ENCODE measurements around the gene LARP4B. TPM values are rescaled to one million over a fixed set of nuclear protein-coding genes. Genes with fewer than 3 reads are reported as not detected.

The LARP4B gene
- polyA plus RNA-seq, 2 of the 4 experiments (the other 2 are of a cell fraction), result 25.5 to 54.2 TPM

GRCh38 chr10:810351-810846, 121.1 kb downstream of the LARP4B start:
- ATAC-seq (peak in 1 of 2 experiments; percentile 48; a peak in 2 of 6 replicates), DNase-seq (ENCODE audit: low read depth in 1 of 2, low spot score in 1 of 2) (no peak), FAIRE-seq (no peak)
- Histone ChIP-seq H3K9me3 (no peaks in the 10 kb centered on the region), H3K27ac (no peak overlapping the region), H3K4me3 (no peak overlapping the region), H3K4me1 (no peaks in the 10 kb centered on the region), H3K4me2 (no peak overlapping the region)
- ChIA-PET CTCF (interaction anchor here (1.0 to 1.9 kb wide), 3 partner anchors 13 to 22 kb away, joined by 3 to 11 read pairs (median 4); no protein-coding TSS in a partner anchor), POLR2A (no interaction called here)
- no peak for TF ChIP-seq SMC3 (IDR thresholded peaks at IDR 0.05)
- TF ChIP-seq GATA3 (IDR thresholded peaks at IDR 0.05; ENCODE audit: borderline replicate concordance), result no peak
- no peak for TF ChIP-seq ZFP36 (IDR thresholded peaks at IDR 0.05; ENCODE audit: borderline replicate concordance, partially characterized antibody)
- TF ChIP-seq RAD21 (conservative IDR thresholded peaks at IDR 0.05 in 1 of 2, IDR thresholded peaks at IDR 0.05 in 1 of 2), result no peak
- TF ChIP-seq PHF8 (IDR thresholded peaks at IDR 0.05; ENCODE audit: borderline replicate concordance, low read depth), result no peak
- peak; percentile 18; the same call in 1 of the 3 replicates for TF ChIP-seq CTCF (IDR thresholded peaks at IDR 0.05)
- WGBS (ENCODE audit: missing lambda C conversion rate), result 91% methylated on average over 16 of the region's 16 CpGs

- Histone ChIP-seq H3K9me3 (no peaks in the 10 kb centered on the region), H3K27ac (no peak overlapping the region), H3K4me1 (no peaks in the 10 kb centered on the region), H3K4me3 (no peak overlapping the region), H3K4me2 (no peak overlapping the region)
- no peak for TF ChIP-seq BHLHE40 (IDR thresholded peaks at IDR 0.05; ENCODE audit: low read depth, low read length)
- no peak for TF ChIP-seq TFCP2L1 (CRISPR knock-in tag; IDR thresholded peaks at IDR 0.05)
- no peak for TF ChIP-seq ZFP36 (IDR thresholded peaks at IDR 0.05; ENCODE audit: borderline replicate concordance, partially characterized antibody)
- TF ChIP-seq REST (IDR thresholded peaks at IDR 0.05), result no peak
- CTCF ChIA-PET, result interaction anchor here (1.1 to 1.9 kb wide), 3 partner anchors 14 to 25 kb away, joined by 3 to 11 read pairs (median 4); no protein-coding TSS in a partner anchor
- no peak for ATAC-seq
- FAIRE-seq, result no peak
- POLR2A ChIA-PET, result no interaction called here
- DNase-seq (ENCODE audit: low read depth in 1 of 2, low spot score in 1 of 2), result no peak
- WGBS (ENCODE audit: missing lambda C conversion rate), result 91% methylated on average over 29 of the region's 29 CpGs
These were observed 121.7 kb downstream of the LARP4B start for GRCh38 chr10:809671-810350.

- H3K4me3 ChIP-seq, result no peak overlapping the region
- no peak for ATAC-seq
- no peak for FAIRE-seq
- DNase-seq (ENCODE audit: low read depth in 1 of 2, low spot score in 1 of 2), result no peak
- WGBS (ENCODE audit: missing lambda C conversion rate), result 90% methylated on average over 9 of the region's 9 CpGs
- no peak overlapping the region for H3K27ac ChIP-seq
- no peaks in the 10 kb centered on the region for H3K9me3 ChIP-seq
- H3K4me2 ChIP-seq, result no peak overlapping the region
- CTCF ChIA-PET, result no interaction called here
- H3K4me1 ChIP-seq, result no peaks in the 10 kb centered on the region
- POLR2A ChIA-PET, result no interaction called here
- TF ChIP-seq PBX3 (IDR thresholded peaks at IDR 0.05) (no peak), MYC (IDR thresholded peaks at IDR 0.05; ENCODE audit: borderline replicate concordance, low read length) (no peak), JUN (IDR thresholded peaks at IDR 0.05) (no peak), TFCP2L1 (CRISPR knock-in tag; IDR thresholded peaks at IDR 0.05) (no peak), ZNF302 (CRISPR knock-in tag; IDR thresholded peaks at IDR 0.05) (no peak), FOXS1 (CRISPR knock-in tag; IDR thresholded peaks at IDR 0.05) (no peak), HDAC2 (IDR thresholded peaks at IDR 0.05) (no peak), GATA3 (IDR thresholded peaks at IDR 0.05; ENCODE audit: borderline replicate concordance) (no peak), HOXA7 (CRISPR knock-in tag; IDR thresholded peaks at IDR 0.05) (no peak), CHD4 (IDR thresholded peaks at IDR 0.05; ENCODE audit: borderline replicate concordance) (no peak), RNF2 (IDR thresholded peaks at IDR 0.05; ENCODE audit: borderline replicate concordance, low read depth) (no peak), REST (IDR thresholded peaks at IDR 0.05) (no peak), NR3C1 (IDR thresholded peaks at IDR 0.05) (no peak), ZFP36 (IDR thresholded peaks at IDR 0.05; ENCODE audit: borderline replicate concordance, partially characterized antibody) (no peak), NFE2L2 (conservative IDR thresholded peaks at IDR 0.05; ENCODE audit: low read length) (no peak)
These were observed 123.5 kb downstream of the LARP4B start for GRCh38 chr10:807958-808353.

Data from A549 (cell line).